Activated CD4-positive, alpha-beta T cell treated with anti-CD3 and anti-CD28 coated beads, Interleukin-2, amount 50 U/mL, for 4 hours (primary cell): Measurements from ENCODE around the gene ATF7.
"Not testable (repeated sequence)": the region's sequence is repeated elsewhere in the genome, so short reads cannot be mapped to it uniquely, and the experiment has no call there.

Experiments used
- DNase-seq, 2 experiments: peaks; one replicate each; pipeline ENCODE4 v3.0.0-alpha.2; 2020

Gene ATF7

GRCh38 chr12:53594897-53595615 is 31.1 kb downstream of the ATF7 start:
- no peak for DNase-seq

- DNase-seq: no peak
Observed at GRCh38 chr12:53593707-53594106, 32.5 kb downstream of the ATF7 start.

GRCh38 chr12:53593031-53593430 is 33.2 kb downstream of the ATF7 start:
- DNase-seq: no peak

GRCh38 chr12:53592426-53592825 is 33.8 kb downstream of the ATF7 start:
- no peak for DNase-seq

- no peak for DNase-seq
Observed at GRCh38 chr12:53591301-53592206, 34.6 kb downstream of the ATF7 start.

GRCh38 chr12:53590652-53591051 is 35.5 kb downstream of the ATF7 start:
- DNase-seq: no peak

GRCh38 chr12:53589915-53590314 is 36.3 kb downstream of the ATF7 start:
- no peak for DNase-seq

- no peak for DNase-seq
Observed at GRCh38 chr12:53589423-53589822, 36.8 kb downstream of the ATF7 start.

- no peak for DNase-seq
Observed at GRCh38 chr12:53588123-53588522, 38.1 kb downstream of the ATF7 start.

GRCh38 chr12:53586745-53587144 is 39.4 kb downstream of the ATF7 start:
- no peak for DNase-seq

GRCh38 chr12:53585448-53586125 is 40.6 kb downstream of the ATF7 start:
- no peak for DNase-seq

GRCh38 chr12:53579545-53579955 is 46.6 kb downstream of the ATF7 start:
- DNase-seq: no peak

- no peak for DNase-seq
Observed at GRCh38 chr12:53578783-53579182, 47.4 kb downstream of the ATF7 start.

- DNase-seq: no peak
Observed at GRCh38 chr12:53577941-53578352, 48.2 kb downstream of the ATF7 start.

GRCh38 chr12:53575502-53576249 is 50.5 kb downstream of the ATF7 start:
- DNase-seq: no peak

GRCh38 chr12:53572134-53572758 is 53.9 kb downstream of the ATF7 start:
- no peak for DNase-seq

- no peak for DNase-seq
Observed at GRCh38 chr12:53571295-53571694, 54.9 kb downstream of the ATF7 start.

GRCh38 chr12:53568809-53569557 is 57.2 kb downstream of the ATF7 start:
- no peak for DNase-seq

- DNase-seq: no peak
Observed at GRCh38 chr12:53567961-53568808, 58.0 kb downstream of the ATF7 start.

GRCh38 chr12:53565376-53565775 is 60.8 kb downstream of the ATF7 start:
- DNase-seq: not testable (repeated sequence)

- no peak for DNase-seq
Observed at GRCh38 chr12:53564941-53565340, 61.2 kb downstream of the ATF7 start.
